GM21619 (cell line): Measurements from ENCODE around the gene TADA2B.
A peak's percentile ranks its signal among the peaks of the same experiment; 100 is the strongest.
"Not testable (repeated sequence)": the region's sequence is repeated elsewhere in the genome, so short reads cannot be mapped to it uniquely, and the experiment has no call there.

Experiments
- ATAC-seq: cut with Tn5 transposase; IDR thresholded peaks from one replicate; pipeline ENCODE4 v1.9.1; 2021; ENCODE audit not compliant: unreplicated experiment

Gene TADA2B

DNA sequence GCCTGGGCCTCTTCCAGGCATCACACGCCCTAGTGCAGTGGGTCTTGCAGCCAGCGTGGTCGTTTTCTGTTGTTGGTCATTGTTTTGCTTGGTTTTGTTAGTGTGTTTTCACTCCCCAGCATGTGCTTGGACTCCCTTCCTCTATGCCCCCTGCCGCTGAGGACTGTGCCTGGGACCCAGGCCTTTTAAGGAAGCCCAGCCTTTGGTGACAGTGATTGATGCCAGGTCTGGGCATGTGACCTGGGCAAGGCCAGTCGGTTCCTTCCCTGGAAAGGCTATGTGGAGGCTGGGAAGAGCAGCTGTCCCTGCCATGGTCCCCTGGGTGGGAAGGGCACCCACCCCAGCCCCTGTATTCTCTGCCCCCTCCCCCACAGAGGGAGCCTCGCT, 33.5 kb downstream of the TADA2B start:
- no peak for ATAC-seq

DNA sequence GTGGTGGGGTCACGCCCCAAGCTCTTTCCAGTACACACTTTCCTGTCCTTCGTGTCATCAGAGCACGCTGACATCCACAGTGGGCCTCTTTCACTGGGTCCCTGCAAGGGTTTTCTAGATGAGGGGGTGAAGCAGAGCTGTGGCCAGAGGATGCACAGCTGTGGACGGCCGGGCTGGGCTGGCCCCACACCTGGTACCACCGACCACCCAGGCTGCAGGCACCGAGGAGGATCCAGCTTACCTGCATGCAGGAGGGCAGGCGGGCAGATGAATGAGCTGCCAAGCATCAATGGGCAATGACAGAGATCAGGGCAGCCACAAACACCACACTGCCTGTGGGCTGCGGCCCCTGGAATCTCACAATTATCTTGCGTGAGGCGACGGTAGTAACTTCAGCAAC, 34.2 kb downstream of the TADA2B start:
- ATAC-seq, result no peak

DNA sequence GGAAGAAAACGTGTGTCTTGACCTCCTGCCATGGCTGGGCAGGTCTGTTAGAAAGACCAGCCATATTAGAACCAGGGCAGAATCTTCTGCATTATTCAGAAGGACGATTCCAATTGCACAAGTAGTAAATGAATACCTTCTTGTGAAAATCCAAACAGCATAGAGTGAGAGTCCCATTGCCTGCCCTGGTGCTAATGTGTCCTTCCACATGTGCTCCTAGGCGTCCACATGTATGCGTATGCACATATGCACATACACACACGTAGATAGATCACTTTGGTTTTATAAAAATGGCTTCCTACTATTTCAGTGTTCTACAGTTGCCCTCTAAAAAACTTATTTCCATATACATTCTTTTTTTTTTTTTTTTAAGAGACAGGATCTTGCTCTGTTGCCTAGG, 34.9 kb downstream of the TADA2B start:
- ATAC-seq, result no peak

- ATAC-seq, result not testable (repeated sequence)
Measured at GRCh38 chr4:7079483-7079882, 36.3 kb downstream of the TADA2B start.

- not testable (repeated sequence) for ATAC-seq
Measured at GRCh38 chr4:7079909-7080308, 36.7 kb downstream of the TADA2B start.

GRCh38 chr4:7083597-7084563, 40.7 kb downstream of the TADA2B start:
- ATAC-seq, result no peak

GRCh38 chr4:7084564-7084961, 41.4 kb downstream of the TADA2B start:
- not testable (repeated sequence) for ATAC-seq

DNA sequence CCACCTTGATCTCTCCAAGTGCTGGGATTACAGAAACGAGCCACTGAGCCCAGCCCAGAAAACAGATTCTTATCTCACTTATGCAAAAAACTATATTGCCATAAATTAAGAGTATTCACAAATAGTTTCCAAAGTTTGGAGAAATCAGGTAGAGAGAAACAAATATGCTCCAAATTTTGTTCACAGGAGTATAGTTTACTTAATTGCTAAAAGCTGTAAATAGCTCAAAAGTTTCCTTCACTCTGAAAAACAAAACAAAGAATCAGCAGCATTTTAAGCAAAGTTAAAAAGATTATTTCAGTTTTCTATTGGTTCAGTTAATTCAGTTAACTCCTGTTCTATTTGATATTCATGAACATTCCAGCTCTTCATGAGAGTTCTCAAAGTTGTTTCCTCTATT, 43.2 kb downstream of the TADA2B start:
- ATAC-seq, result no peak

DNA sequence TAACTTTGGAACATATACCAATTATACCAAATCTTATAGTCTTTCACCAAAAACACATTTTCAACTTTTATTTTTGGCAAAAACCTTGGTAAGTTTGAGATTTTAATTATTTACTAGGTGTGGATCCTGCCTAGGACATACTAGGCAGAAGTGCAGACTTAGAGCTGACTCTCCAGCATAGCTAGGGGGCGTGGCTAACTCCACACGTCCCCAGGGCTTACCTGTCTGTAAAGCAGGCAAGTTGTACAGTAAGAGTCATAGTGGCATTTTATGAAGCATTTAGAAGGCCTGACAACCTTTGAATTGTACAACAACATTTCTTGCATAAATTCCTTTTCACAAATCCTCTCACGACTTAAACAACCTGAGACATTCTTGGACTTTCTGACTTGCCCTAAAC, 43.9 kb downstream of the TADA2B start:
- ATAC-seq, result no peak

DNA sequence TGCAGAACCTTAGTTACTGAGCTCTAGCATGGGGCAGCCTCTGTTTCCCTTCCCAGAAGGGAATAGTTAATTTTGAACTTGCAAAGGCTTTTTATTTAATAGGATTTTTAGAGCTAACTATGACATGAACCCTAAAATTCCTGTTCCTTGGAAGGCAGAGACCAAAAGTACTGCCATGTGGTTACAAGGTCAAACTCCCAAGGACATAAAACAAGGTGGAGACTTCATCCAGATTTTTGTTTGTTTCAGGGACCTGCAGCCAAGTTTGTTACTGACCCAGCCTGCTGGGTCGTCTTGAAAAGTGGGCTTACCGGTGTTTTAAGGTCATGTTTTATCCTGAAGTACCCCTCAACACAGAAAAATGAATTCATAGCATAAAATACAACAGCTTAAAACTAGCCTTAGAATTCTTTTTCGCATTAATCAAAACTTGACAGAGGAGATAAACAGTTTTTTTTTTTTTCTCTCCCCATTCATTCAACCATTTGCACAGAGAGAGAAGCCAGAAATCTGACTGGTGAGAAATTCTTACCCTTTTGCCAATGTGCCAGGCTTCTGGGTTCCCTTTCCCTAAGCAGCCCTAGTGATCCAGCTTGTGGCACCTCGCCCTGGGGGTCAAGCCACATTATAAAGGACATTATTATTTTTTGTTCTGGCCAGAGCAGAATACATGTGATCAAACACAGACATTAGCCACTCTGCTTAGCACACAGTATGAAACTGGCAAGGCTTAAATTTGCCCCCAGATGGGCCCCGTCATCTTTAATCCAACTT, 46.2 kb downstream of the TADA2B start:
- no peak for ATAC-seq

DNA sequence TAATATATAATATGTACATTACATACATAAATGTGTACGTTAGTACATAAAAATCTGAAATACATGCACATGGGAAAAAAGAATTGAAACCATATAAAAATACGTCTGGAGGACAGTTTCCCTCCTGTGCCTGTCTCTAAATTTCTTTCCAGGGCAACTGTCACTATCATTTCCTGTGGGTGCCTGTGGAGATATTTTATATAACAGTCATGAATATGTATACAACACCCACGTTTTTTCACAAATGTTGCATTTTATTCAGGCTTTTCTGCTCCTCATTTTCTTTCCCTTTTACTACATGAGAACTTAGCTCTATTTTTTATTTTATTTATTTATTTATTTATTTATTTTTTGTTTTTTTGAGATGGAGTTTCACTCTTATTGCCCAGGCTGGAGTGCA, 48.9 kb downstream of the TADA2B start:
- no peak for ATAC-seq

GRCh38 chr4:7094916-7095315, 51.7 kb downstream of the TADA2B start:
- no peak for ATAC-seq

GRCh38 chr4:7095611-7096155, 52.5 kb downstream of the TADA2B start:
- no peak for ATAC-seq

- no peak for ATAC-seq
Measured at GRCh38 chr4:7096236-7096635, 53.1 kb downstream of the TADA2B start.

GRCh38 chr4:7101692-7102515, 58.7 kb downstream of the TADA2B start:
- ATAC-seq, result peak; percentile 84

- not testable (repeated sequence) for ATAC-seq
Measured at GRCh38 chr4:7102516-7102909, 59.3 kb downstream of the TADA2B start.

DNA sequence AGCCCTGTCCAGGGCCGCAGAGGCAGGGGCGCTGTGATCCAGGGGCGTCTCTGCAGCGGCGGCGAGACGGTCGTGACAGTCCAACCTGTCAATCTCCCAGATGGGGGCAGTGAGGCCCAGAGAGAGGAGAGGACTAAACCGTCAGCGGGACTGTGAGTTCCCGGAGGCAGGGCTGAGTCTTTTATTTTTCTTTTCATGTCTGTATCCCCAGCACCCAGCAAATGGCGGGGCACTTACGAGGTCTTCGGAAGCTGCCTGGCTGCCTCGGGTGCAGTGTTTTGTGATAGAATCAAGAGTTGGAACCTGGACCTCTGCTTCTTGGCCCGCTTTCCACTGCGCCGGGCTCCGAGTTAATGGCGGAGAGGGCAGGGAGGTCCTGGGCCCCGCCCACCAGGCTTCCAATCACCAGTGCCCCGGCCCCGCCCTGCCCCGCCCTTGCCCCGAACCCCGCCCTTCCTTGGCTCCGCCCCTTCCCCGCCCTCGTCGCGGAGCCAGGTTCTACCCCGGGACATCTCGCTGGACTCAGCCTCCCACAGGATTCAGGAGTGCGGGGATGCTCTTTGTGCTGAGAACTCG, 59.9 kb downstream of the TADA2B start:
- peak; percentile 74 for ATAC-seq

DNA sequence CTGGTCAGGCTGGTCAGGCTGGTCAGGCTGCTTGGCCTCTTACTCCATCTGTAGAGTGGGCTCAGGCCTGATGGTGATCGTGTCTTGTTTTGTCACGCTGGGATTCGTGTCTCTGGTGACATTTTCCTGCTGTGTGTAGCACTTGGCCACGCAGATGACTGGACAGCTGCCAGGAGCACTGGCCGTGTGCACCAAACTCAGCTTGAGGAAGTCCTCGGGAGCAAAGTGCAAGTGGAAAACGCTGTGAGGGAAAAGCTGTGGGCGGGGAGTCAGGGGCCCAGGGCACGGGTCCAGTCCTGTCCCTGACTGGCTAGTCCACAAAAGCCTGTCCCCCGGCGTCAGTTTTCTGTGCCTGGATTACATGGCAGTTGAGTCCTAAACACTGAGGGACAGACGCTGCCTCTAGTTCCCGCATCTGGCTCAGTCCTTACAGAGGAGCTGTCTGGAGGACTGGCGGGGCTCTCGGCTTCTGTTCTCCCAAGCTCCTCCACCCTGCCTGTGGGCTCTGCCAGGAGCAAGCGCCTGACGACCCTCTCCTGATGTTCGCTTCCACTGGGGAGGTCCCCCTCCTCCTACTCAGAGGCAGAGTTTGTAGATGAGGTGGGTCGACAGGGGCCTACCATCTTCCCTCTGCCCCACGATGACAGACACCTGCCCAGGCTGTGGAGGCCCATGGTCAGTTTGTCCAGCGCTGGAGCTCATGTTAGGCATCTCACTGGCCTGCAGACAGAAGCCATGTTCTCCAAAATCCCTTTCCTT, 60.6 kb downstream of the TADA2B start:
- ATAC-seq, result no peak

DNA sequence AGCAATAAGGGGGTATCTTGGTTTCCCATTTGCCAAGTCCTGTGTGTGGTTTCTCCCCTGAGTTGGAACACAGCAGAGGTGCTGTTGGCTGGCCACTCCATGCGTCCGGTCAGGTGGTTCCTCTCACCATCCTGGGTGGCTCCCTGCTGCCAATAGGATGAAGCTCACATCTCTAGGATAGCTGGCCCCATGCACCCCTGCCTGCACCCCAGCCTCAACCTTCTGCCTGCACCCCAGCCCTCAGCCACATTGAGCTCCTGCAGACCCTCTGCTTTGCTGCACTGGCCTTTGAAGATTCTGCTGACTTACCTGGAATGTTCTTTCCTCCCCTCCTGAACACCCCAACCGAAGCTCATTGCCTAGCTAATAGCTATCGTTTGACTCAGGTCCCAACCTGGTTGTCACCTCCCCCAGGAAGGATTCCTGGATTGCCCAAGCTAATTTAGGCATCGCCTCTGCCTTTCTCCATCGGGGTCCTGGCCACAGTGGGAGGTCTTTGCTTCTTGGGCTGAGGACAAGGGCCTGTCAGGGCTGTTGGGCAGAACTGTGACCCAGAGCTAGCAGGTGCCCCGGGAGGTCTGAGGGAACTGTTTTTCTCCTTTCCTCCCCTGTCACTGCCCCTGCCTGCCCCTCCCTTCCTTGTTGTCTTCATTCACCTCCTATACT, 61.3 kb downstream of the TADA2B start:
- ATAC-seq, result no peak
